ENCODE results near the gene C3orf80.

- TF ChIP-seq CTCF (IDR thresholded peaks at IDR 0.05; ENCODE audit: low read depth, low read length) (no peak), POLR2A (IDR thresholded peaks at IDR 0.05; ENCODE audit: extremely low read depth, insufficient read length) (no peak), MAX (IDR thresholded peaks at IDR 0.05; ENCODE audit: low read depth, low read length) (no peak), MYC (IDR thresholded peaks at IDR 0.05; ENCODE audit: low read depth, low read length) (no peak)
Measured at GRCh38 chr3:160199108-160199507, 26.1 kb upstream of the C3orf80 start.
